Daoy (cell line): ENCODE measurements around the gene ZFPL1. TPM values are rescaled to one million over a fixed set of nuclear protein-coding genes. Genes with fewer than 3 reads are reported as not detected.

Experiments
- DNase-seq: peaks from one replicate; pipeline ENCODE4 v3.0.0-alpha.2; 2015; ENCODE audit warnings: low read depth
- total RNA-seq: library from RNA; depleted of rRNA; stranded (reverse); fragments of >200 nt; shearing (Covaris generic); gene quantifications from 2 replicates; pipeline ENCODE4 v1.2.3, GENCODE V29; 2014

ZFPL1 gene
- total RNA-seq, 1 experiment from 2014 or later = 36.6 TPM

GRCh38 chr11:65059959-65060824 is 23.8 kb upstream of the ZFPL1 start:
- DNase-seq = no peak

GRCh38 chr11:65060913-65061408 is 23.1 kb upstream of the ZFPL1 start:
- DNase-seq = peak; percentile 23

- DNase-seq = no peak
Observed at GRCh38 chr11:65063532-65063931, 20.5 kb upstream of the ZFPL1 start.

- no peak for DNase-seq
Observed at GRCh38 chr11:65064847-65065240, 19.2 kb upstream of the ZFPL1 start.

- DNase-seq = no peak
Observed at GRCh38 chr11:65065851-65066250, 18.2 kb upstream of the ZFPL1 start.

GRCh38 chr11:65066315-65066714 is 17.7 kb upstream of the ZFPL1 start:
- no peak for DNase-seq

GRCh38 chr11:65066805-65067291 is 17.2 kb upstream of the ZFPL1 start:
- no peak for DNase-seq

- no peak for DNase-seq
Observed at GRCh38 chr11:65067446-65067845, 16.6 kb upstream of the ZFPL1 start.

GRCh38 chr11:65069217-65069616 is 14.8 kb upstream of the ZFPL1 start:
- DNase-seq = peak; percentile 30

GRCh38 chr11:65071907-65072630 is 12.0 kb upstream of the ZFPL1 start:
- no peak for DNase-seq

- DNase-seq = no peak
Observed at GRCh38 chr11:65072631-65072966, 11.4 kb upstream of the ZFPL1 start.

- DNase-seq = no peak
Observed at GRCh38 chr11:65077451-65077850, 6.6 kb upstream of the ZFPL1 start.

GRCh38 chr11:65078151-65078550 is 5.9 kb upstream of the ZFPL1 start:
- peak; percentile 34 for DNase-seq

GRCh38 chr11:65078786-65079342 is 5.2 kb upstream of the ZFPL1 start:
- DNase-seq = no peak

GRCh38 chr11:65083134-65083833 is 738 bp upstream of the ZFPL1 start:
- DNase-seq = no peak

GRCh38 chr11:65084598-65085375 is 765 bp downstream of the ZFPL1 start:
- DNase-seq = no peak

- no peak for DNase-seq
Observed at GRCh38 chr11:65085446-65085845, 1.4 kb downstream of the ZFPL1 start.

- DNase-seq = no peak
Observed at GRCh38 chr11:65086809-65087208, 2.8 kb downstream of the ZFPL1 start.

GRCh38 chr11:65087216-65087615 is 3.2 kb downstream of the ZFPL1 start:
- DNase-seq = no peak

- no peak for DNase-seq
Observed at GRCh38 chr11:65087827-65088226, 3.8 kb downstream of the ZFPL1 start.

- DNase-seq = no peak
Observed at GRCh38 chr11:65089621-65090020, 5.6 kb downstream of the ZFPL1 start.
